Loucy (cell line): ENCODE measurements around the gene NEK5.

ENCODE experiments used
- CTCF ChIP-seq: fragments of 200-600 bp; sonication (generic); conservative IDR thresholded peaks from 2 replicates; pipeline ENCODE4 v1.5.1; 2014; ENCODE audit warnings: mild to moderate bottlenecking, antibody characterized with exemption, low read length
- EZH2phosphoT487 ChIP-seq: fragments of 200-600 bp; IDR thresholded peaks from 2 replicates; pipeline ENCODE4 v1.6.1; 2018; ENCODE audit warnings: antibody characterized with exemption, mild to moderate bottlenecking, moderate library complexity, borderline replicate concordance

GRCh38 chr13:52085421-52085820, 43.5 kb downstream of the NEK5 start:
- TF ChIP-seq CTCF (no peak), EZH2phosphoT487 (no peak)
